Subcutaneous adipose tissue (tissue), 4 donors: ENCODE measurements around the gene ZNF100. TPM values are rescaled to one million over a fixed set of nuclear protein-coding genes. Genes with fewer than 3 reads are reported as not detected.

Experiments
- CTCF ChIP-seq: fragments of 450-650 bp; IDR thresholded peaks from one replicate; pipeline ENCODE4 v1.5.1; 2016; ENCODE audit warnings: low read depth, mild to moderate bottlenecking, control low read depth, antibody characterized with exemption, moderate library complexity
- total RNA-seq, 4 donors: library from RNA; depleted of rRNA; stranded (reverse); fragments of >200 nt; gene quantifications; one replicate each; pipeline ENCODE4 v1.1.0, GENCODE V29; 2016

The ZNF100 gene
- total RNA-seq: 10 to 100 TPM in 1 of 4 donors, 1 to 10 TPM in 3; 5.1 to 11.4 (median 7.9) TPM

- no peak for TF ChIP-seq CTCF
These were observed at the start of gene ZNF100 for GRCh38 chr19:21767065-21767800. Gene ZNF100 (minus strand): TSS chr19:21767579. CDS start chr19:21767429, 150 bp downstream.

- TF ChIP-seq CTCF: no peak
These were observed 45.1 kb upstream of the ZNF100 start for GRCh38 chr19:21812448-21812847.

GRCh38 chr19:21789466-21790085 is 22.2 kb upstream of the ZNF100 start:
- TF ChIP-seq CTCF: no peak

GRCh38 chr19:21786936-21787335 is 19.6 kb upstream of the ZNF100 start:
- TF ChIP-seq CTCF: no peak

- TF ChIP-seq CTCF: no peak
These were observed 2.2 kb downstream of the ZNF100 start for GRCh38 chr19:21765151-21765550.

GRCh38 chr19:21758296-21758695 is 9.1 kb downstream of the ZNF100 start:
- no peak for TF ChIP-seq CTCF

- no peak for TF ChIP-seq CTCF
These were observed 16.0 kb downstream of the ZNF100 start for GRCh38 chr19:21751384-21751783.
